Fibroblast of lung (primary cell): ENCODE data around the gene ANKRD40. TPM values are rescaled to one million over a fixed set of nuclear protein-coding genes. Genes with fewer than 3 reads are reported as not detected.

ENCODE experiments used
- DNase-seq, 2 donors: peaks; one replicate each; pipeline versions ENCODE4 v3.0.0 to v3.0.0-alpha.2; 2010; ENCODE audit warnings: low read depth in 2 of 2
- H2AFZ ChIP-seq: 2 replicates; pipeline ENCODE4 v1.5.1; 2012; ENCODE audit warnings: low read length, control low read depth, inconsistent platforms
- H3K27ac ChIP-seq: 2 replicates; pipeline ENCODE4 v1.5.1; 2011; ENCODE audit warnings: low read length, control low read depth; ENCODE audit not compliant: insufficient read depth
- H3K27me3 ChIP-seq: 2 replicates; pipeline ENCODE4 v1.5.1; 2011; ENCODE audit warnings: mild to moderate bottlenecking, low read length; ENCODE audit not compliant: control insufficient read depth, insufficient read depth
- H3K36me3 ChIP-seq: 2 replicates; pipeline ENCODE4 v1.5.1; 2011; ENCODE audit warnings: low read length; ENCODE audit not compliant: control insufficient read depth, insufficient read depth
- H3K4me1 ChIP-seq: 2 replicates; pipeline ENCODE4 v1.5.1; 2011; ENCODE audit warnings: low read length; ENCODE audit not compliant: control insufficient read depth, insufficient read depth; ENCODE audit errors: extremely low read depth
- H3K4me2 ChIP-seq: 2 replicates; pipeline ENCODE4 v1.5.1; 2011; ENCODE audit warnings: low read length, control low read depth; ENCODE audit not compliant: insufficient read depth; ENCODE audit errors: extremely low read depth
- H3K4me3 ChIP-seq, 4 experiments: fragments of 200-600 bp in 1 of 4; sonication (generic) in 1 of 4; replicated peaks in 1 of 4; 2 replicates each; pipeline ENCODE4 v1.5.1; 2011 to 2016; ENCODE audit warnings: low read length in 4 of 4, low read depth in 3 of 4, mild to moderate bottlenecking in 3 of 4, control low read depth in 2 of 4, inconsistent platforms in 1 of 4, mixed read lengths in 1 of 4; ENCODE audit not compliant: insufficient read depth in 1 of 4; ENCODE audit errors: control extremely low read depth in 1 of 4
- H3K79me2 ChIP-seq: 2 replicates; pipeline ENCODE4 v1.5.1; 2012; ENCODE audit warnings: mild to moderate bottlenecking, low read length, inconsistent platforms; ENCODE audit not compliant: control insufficient read depth, insufficient read depth
- H3K9ac ChIP-seq: 2 replicates; pipeline ENCODE4 v1.5.1; 2011; ENCODE audit warnings: mild to moderate bottlenecking, low read length, control low read depth; ENCODE audit not compliant: insufficient read depth
- H3K9me3 ChIP-seq: 2 replicates; pipeline ENCODE4 v1.5.1; 2012; ENCODE audit warnings: low read depth, low read length; ENCODE audit not compliant: control insufficient read depth, insufficient read depth
- H4K20me1 ChIP-seq: 2 replicates; pipeline ENCODE4 v1.5.1; 2011; ENCODE audit warnings: low read length; ENCODE audit not compliant: control insufficient read depth, insufficient read depth; ENCODE audit errors: extremely low read depth
- CTCF ChIP-seq, 2 donors: IDR thresholded peaks in 1 of 2; conservative IDR thresholded peaks in 1 of 2; 1 replicate in 1 of 2; 2 replicates in 1 of 2; pipeline ENCODE4 v1.5.1; 2011 to 2012; ENCODE audit warnings: low read length in 2 of 2, control low read depth in 1 of 2, inconsistent platforms in 1 of 2, low read depth in 1 of 2, mild to moderate bottlenecking in 1 of 2
- EZH2 ChIP-seq: IDR thresholded peaks from 2 replicates; pipeline ENCODE4 v1.5.1; 2012; ENCODE audit warnings: low read length, control low read depth, mild to moderate bottlenecking; ENCODE audit errors: missing control alignments
- polyA plus RNA-seq, 2 donors: library from polyadenylated mRNA; depleted of rRNA in 1 of 2; stranded (reverse) in 1 of 2; unstranded in 1 of 2; fragments of >200 nt; gene quantifications; 2 replicates each; pipeline ENCODE4 v1.2.1, GENCODE V29; 2011 to 2012; ENCODE audit warnings: missing spikeins in 1 of 2
- total RNA-seq: library from RNA; depleted of rRNA; stranded (reverse); fragments of >200 nt; gene quantifications from 2 replicates; pipeline ENCODE4 v1.2.1, GENCODE V29; 2014

The ANKRD40 gene
- total and polyA plus RNA-seq, 2 donors (not counting 1 experiment from before 2014, with no cell fraction given): 34.5 to 59.9 TPM

DNA sequence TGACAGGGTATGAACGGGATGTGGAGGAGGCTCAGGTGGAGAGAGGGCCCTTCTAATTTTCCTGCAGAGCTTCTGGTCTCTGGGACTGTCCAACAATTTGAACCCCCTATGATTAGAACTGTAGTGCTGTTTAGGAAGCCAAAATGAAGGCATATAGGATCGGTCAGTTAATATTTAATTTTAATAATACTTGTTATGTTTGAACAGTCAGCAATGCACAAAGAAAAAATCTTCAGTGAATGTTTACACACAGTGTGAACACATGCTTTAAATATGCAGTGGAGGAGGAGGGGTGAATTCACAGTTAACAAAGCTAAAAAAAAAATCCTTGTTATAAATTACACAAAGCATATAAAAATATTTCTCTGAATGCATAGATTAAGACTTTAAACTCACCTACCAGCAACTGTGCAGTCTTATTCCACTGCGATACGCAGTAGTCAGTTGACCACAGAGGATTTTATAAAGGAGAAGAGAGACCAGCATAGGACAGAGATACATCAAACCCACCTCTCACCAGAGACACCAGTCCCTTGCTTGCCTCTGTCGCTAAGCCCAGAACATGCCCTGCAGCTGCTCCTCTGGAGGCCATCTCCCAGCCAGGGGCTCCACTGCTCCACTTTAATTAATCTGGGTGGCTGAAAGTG lies 14.6 kb downstream of the ANKRD40 start:
- H3K36me3 ChIP-seq: peaks cover 10% of the 10 kb centered on the region
- no peaks in the 10 kb centered on the region for H3K27me3 ChIP-seq
- peak overlapping the region; percentile 55 for H3K4me2 ChIP-seq
- no peak overlapping the region for H3K4me3 ChIP-seq
- no peaks in the 10 kb centered on the region for H3K79me2 ChIP-seq
- H3K9ac ChIP-seq: no peak overlapping the region
- peak; percentile 41 to 56 for DNase-seq
- no peaks in the 10 kb centered on the region for H3K9me3 ChIP-seq
- H2AFZ ChIP-seq: no peak overlapping the region
- H3K4me1 ChIP-seq: peaks cover 38% of the 10 kb centered on the region
- H4K20me1 ChIP-seq: no peaks in the 10 kb centered on the region
- peak overlapping the region; percentile 16 for H3K27ac ChIP-seq
- no peak for TF ChIP-seq EZH2

DNA sequence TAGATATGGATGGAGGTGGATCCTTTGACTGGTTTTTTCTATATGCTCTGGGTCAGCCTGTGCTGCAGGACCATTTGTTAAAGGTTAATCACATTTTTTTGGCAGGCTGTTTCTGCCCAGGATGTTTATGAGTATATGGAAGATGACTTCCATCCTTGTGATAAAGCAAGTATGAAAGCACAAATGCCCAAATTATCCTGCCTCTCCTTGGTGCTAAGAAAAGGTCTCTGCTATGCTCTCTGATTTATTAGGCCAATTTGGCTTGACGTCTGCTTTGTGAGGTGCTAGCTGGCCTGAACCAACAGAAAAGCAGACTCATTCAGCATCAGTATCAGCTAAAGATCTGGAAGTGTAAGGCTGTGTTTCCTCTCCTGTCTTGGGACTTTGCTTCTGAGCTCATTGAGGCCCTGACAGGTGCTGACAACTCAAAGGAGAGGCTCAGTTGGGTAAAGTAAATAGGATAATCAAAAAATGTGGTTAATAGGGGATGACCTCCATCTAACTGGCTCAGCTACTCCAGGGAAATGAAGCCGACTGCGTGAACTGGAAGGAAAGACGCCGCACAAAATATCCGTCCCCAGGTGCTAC lies 15.2 kb downstream of the ANKRD40 start:
- Histone ChIP-seq H3K36me3 (peaks cover 10% of the 10 kb centered on the region), H3K4me1 (peaks cover 39% of the 10 kb centered on the region), H3K9ac (no peak overlapping the region), H3K4me2 (peak overlapping the region; percentile 55), H2AFZ (no peak overlapping the region), H3K9me3 (no peaks in the 10 kb centered on the region), H3K27me3 (no peaks in the 10 kb centered on the region), H3K4me3 (no peak overlapping the region), H3K27ac (peak overlapping the region; percentile 16), H3K79me2 (no peaks in the 10 kb centered on the region), H4K20me1 (no peaks in the 10 kb centered on the region)
- no peak for DNase-seq
- TF ChIP-seq CTCF (conservative IDR thresholded peaks at IDR 0.05 in 1 of 2, IDR thresholded peaks at IDR 0.05 in 1 of 2; ENCODE audit: low read depth in 1 of 2, low read length in 2 of 2) (no peak), EZH2 (no peak)

DNA sequence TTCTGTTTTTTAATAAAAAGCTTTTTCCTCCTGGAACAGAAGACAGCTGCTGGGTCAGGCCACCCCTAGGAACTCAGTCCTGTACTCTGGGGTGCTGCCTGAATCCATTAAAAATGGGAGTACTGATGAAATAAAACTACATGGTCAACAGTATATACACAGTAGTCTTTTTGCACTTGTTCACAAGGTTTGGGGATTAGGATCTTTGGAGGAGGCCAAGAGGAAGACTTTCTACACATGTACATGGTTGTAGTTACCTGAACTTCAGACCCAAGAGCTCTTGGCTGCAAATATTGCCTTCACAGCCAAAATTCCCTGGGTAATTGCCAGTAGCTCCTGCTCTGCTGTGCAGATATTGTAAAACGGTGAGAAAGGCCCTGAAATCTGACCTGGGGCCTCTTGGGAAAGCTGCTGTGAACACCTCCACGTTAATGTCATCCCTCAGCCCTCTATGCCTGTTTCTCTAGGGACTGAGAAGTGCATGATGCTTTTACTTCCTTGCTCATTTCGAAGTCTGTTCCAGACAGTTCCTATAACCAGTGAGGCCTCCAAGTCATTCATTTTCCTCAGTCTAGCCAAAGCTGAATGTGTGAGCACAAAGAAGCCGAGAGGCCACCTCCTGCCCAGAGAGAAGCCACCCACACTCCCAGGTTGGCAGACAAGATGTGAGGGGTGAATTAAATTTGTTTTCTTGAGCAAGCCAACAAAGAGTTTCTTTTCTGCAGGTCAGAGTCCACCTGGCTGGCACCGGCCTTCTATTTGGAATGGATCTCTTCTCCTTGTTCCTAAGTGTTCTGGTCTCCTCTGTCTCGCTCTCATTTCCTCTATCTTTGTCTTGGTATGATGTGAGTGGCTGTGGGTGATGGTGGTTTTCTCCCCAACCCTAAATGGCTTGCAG lies 15.9 kb downstream of the ANKRD40 start:
- peak in 1 of 2 donors; percentile 50 for DNase-seq
- TF ChIP-seq EZH2 (no peak), CTCF (conservative IDR thresholded peaks at IDR 0.05 in 1 of 2, IDR thresholded peaks at IDR 0.05 in 1 of 2; ENCODE audit: low read depth in 1 of 2, low read length in 2 of 2) (no peak)
- Histone ChIP-seq H3K36me3 (peaks cover 10% of the 10 kb centered on the region), H3K27me3 (no peaks in the 10 kb centered on the region), H3K4me1 (peaks cover 47% of the 10 kb centered on the region), H2AFZ (no peak overlapping the region), H3K4me2 (no peak overlapping the region), H3K27ac (no peak overlapping the region), H3K79me2 (no peaks in the 10 kb centered on the region), H3K9ac (no peak overlapping the region), H3K9me3 (no peaks in the 10 kb centered on the region), H3K4me3 (no peak overlapping the region), H4K20me1 (no peaks in the 10 kb centered on the region)
